Erythroblast (primary cell): Measurements from ENCODE around the gene MBLAC1.

ENCODE experiments used
- GATA1 ChIP-seq: IDR thresholded peaks from 2 replicates; pipeline ENCODE4 v1.6.1; 2011; ENCODE audit warnings: low read depth, mild to moderate bottlenecking, control low read depth, low read length, moderate library complexity
- POLR2A ChIP-seq: IDR thresholded peaks from 2 replicates; pipeline ENCODE4 v1.6.1; 2011; ENCODE audit warnings: mild to moderate bottlenecking, low read length

- no peak for TF ChIP-seq POLR2A
- no peak for TF ChIP-seq GATA1
These were observed 14.8 kb downstream of the MBLAC1 start for GRCh38 chr7:100141555-100141949.
